HepG2 (cell line): ENCODE data around the gene SLC2A4. TPM values are rescaled to one million over a fixed set of nuclear protein-coding genes. Genes with fewer than 3 reads are reported as not detected.

ENCODE experiments used
- GABPB1 ChIP-seq: IDR thresholded peaks from 2 replicates; pipeline ENCODE4 v1.6.1; 2016; ENCODE audit warnings: mild to moderate bottlenecking, missing genetic modification reagents, moderate library complexity, missing compliant biosample characterization
- HIVEP1 ChIP-seq: sonication (generic); formaldehyde crosslinking; IDR thresholded peaks from 2 replicates; pipeline ENCODE4 v1.4.0; 2020; ENCODE audit warnings: mild to moderate bottlenecking, missing genetic modification reagents
- HMGXB3 ChIP-seq: sonication (generic); formaldehyde crosslinking; IDR thresholded peaks from 2 replicates; pipeline ENCODE4 v1.4.0; 2020; ENCODE audit warnings: missing genetic modification reagents, borderline replicate concordance
- HOXA7 ChIP-seq: sonication (generic); formaldehyde crosslinking; IDR thresholded peaks from 2 replicates; pipeline ENCODE4 v1.8.1; 2022; ENCODE audit warnings: mild to moderate bottlenecking, missing genetic modification reagents, moderate library complexity
- IRF1 ChIP-seq: sonication (generic); formaldehyde crosslinking; IDR thresholded peaks from 2 replicates; pipeline ENCODE4 v1.4.0; 2020; ENCODE audit warnings: low read depth, mild to moderate bottlenecking, missing genetic modification reagents
- KDM5B ChIP-seq: sonication (generic); formaldehyde crosslinking; IDR thresholded peaks from 2 replicates; pipeline ENCODE4 v1.4.0; 2020; ENCODE audit warnings: missing genetic modification reagents, mild to moderate bottlenecking, borderline replicate concordance
- MAX ChIP-seq: IDR thresholded peaks from 2 replicates; pipeline ENCODE4 v1.6.1; 2012; ENCODE audit warnings: inconsistent platforms
- MNT ChIP-seq: fragments of 450-650 bp; IDR thresholded peaks from 2 replicates; pipeline ENCODE4 v1.6.1; 2016
- NFE2 ChIP-seq: sonication (generic); formaldehyde crosslinking; IDR thresholded peaks from 2 replicates; pipeline ENCODE4 v1.4.0; 2020; ENCODE audit warnings: missing genetic modification reagents
- PBX2 ChIP-seq: IDR thresholded peaks from 2 replicates; pipeline ENCODE4 v1.6.1; 2016; ENCODE audit warnings: control low read depth
- RBFOX2 ChIP-seq: fragments of 200-400 bp; formaldehyde crosslinking; IDR thresholded peaks from 2 replicates; pipeline ENCODE4 v1.6.1; 2017; ENCODE audit warnings: low read depth, mild to moderate bottlenecking, low read length
- RFXAP ChIP-seq: sonication (generic); formaldehyde crosslinking; IDR thresholded peaks from 2 replicates; pipeline ENCODE4 v1.4.0; 2020; ENCODE audit warnings: missing genetic modification reagents, borderline replicate concordance
- U2AF1 ChIP-seq: fragments of 200-400 bp; formaldehyde crosslinking; optimal IDR thresholded peaks from 2 replicates; pipeline ENCODE3; 2017; ENCODE audit warnings: mild to moderate bottlenecking, low read depth, low read length
- ZBTB37 ChIP-seq: sonication (generic); formaldehyde crosslinking; IDR thresholded peaks from 2 replicates; pipeline ENCODE4 v1.4.0; 2020; ENCODE audit warnings: mild to moderate bottlenecking, missing genetic modification reagents
- ZBTB7A ChIP-seq: sonication (generic); formaldehyde crosslinking; IDR thresholded peaks from 2 replicates; pipeline ENCODE4 v1.8.0; 2022; ENCODE audit warnings: mild to moderate bottlenecking, missing genetic modification reagents
- ZFY ChIP-seq: sonication (generic); formaldehyde crosslinking; IDR thresholded peaks from 2 replicates; pipeline ENCODE4 v1.4.0; 2020; ENCODE audit warnings: missing genetic modification reagents
- ZKSCAN1 ChIP-seq: fragments of 150-350 bp; IDR thresholded peaks from 2 replicates; pipeline ENCODE4 v1.6.1; 2014; ENCODE audit warnings: low read length
- ZNF562 ChIP-seq: sonication (generic); formaldehyde crosslinking; IDR thresholded peaks from 2 replicates; pipeline ENCODE4 v1.8.0; 2022; ENCODE audit warnings: missing genetic modification reagents, borderline replicate concordance
- ZNF674 ChIP-seq: sonication (generic); formaldehyde crosslinking; IDR thresholded peaks from 2 replicates; pipeline ENCODE4 v1.5.0; 2020; ENCODE audit warnings: low read depth, mild to moderate bottlenecking, missing genetic modification reagents
- ZNF83 ChIP-seq: sonication (generic); formaldehyde crosslinking; IDR thresholded peaks from 2 replicates; pipeline ENCODE4 v1.4.0; 2020; ENCODE audit warnings: missing genetic modification reagents, mild to moderate bottlenecking, borderline replicate concordance
- polyA plus RNA-seq, 8 experiments: library from polyadenylated mRNA; depleted of rRNA in 3 of 8; stranded (reverse) in 7 of 8; unstranded in 1 of 8; fragments of >200 nt; fragmentation: Illumina TruSeq in 4 of 8; extraction: Trizol in 4 of 8; gene quantifications; 2 replicates each; pipeline versions ENCODE4 v1.2.1 to v1.2.3, GENCODE V29; 2011 to 2016; ENCODE audit warnings: low read depth in 4 of 8, missing spikeins in 1 of 8, mixed read lengths in 1 of 8; ENCODE audit not compliant: insufficient read depth in 1 of 8
- total RNA-seq, 5 experiments: library from RNA; depleted of rRNA; stranded (reverse); fragments of >200 nt; fragmentation: Illumina TruSeq; extraction: Trizol; gene quantifications; 2 replicates each; pipeline ENCODE4 v1.2.3, GENCODE V29; 2016; ENCODE audit warnings: low read depth in 1 of 5

Gene SLC2A4
- total and polyA plus RNA-seq, 2 of the 13 experiments (the other 11 are each of a cell fraction or from before 2014, with no cell fraction given) = 4.9 to 5.8 TPM

- TF ChIP-seq HMGXB3 (CRISPR knock-in tag) (peak; percentile 67; the same call in 1 of the 2 replicates), KDM5B (CRISPR knock-in tag) (peak; percentile 63; the same call in 1 of the 2 replicates), NFE2 (no peak), ZNF562 (CRISPR knock-in tag) (no peak), IRF1 (CRISPR knock-in tag) (no peak), ZFY (CRISPR knock-in tag) (peak; percentile 67), ZBTB37 (no peak), RBFOX2 (peak; percentile 97), HIVEP1 (CRISPR knock-in tag) (no peak), PBX2 (no peak), ZNF83 (no peak), GABPB1 (CRISPR knock-in tag) (peak; percentile 83), ZKSCAN1 (no peak), ZBTB7A (CRISPR knock-in tag) (peak; percentile 55; the same call in 1 of the 2 replicates), RFXAP (peak; percentile 88; the same call in 1 of the 2 replicates), MNT (peak; percentile 97), MAX (peak; percentile 96), HOXA7 (CRISPR knock-in tag) (no peak), ZNF674 (CRISPR knock-in tag) (peak; percentile 79; the same call in 1 of the 2 replicates), U2AF1 (no peak)
These were observed 47.2 kb upstream of the SLC2A4 start, which contains the start of gene DVL2 (continued) for GRCh38 chr17:7234083-7234951.
